GM18867 (cell line): ENCODE data around the gene ATP7A.
"Not testable (repeated sequence)": the region's sequence is repeated elsewhere in the genome, so short reads cannot be mapped to it uniquely, and the experiment has no call there.

Experiments
- ATAC-seq: cut with Tn5 transposase; IDR thresholded peaks from one replicate; pipeline ENCODE4 v1.9.1; 2021; ENCODE audit warnings: mild to moderate bottlenecking, moderate library complexity; ENCODE audit not compliant: unreplicated experiment

Gene ATP7A

GRCh38 chrX:77945031-77945430 is 34.5 kb downstream of the ATP7A start:
- ATAC-seq = not testable (repeated sequence)

- no peak for ATAC-seq
Observed at GRCh38 chrX:77945910-77946545, 35.5 kb downstream of the ATP7A start.

- ATAC-seq = no peak
Observed at GRCh38 chrX:77946571-77946970, 36.1 kb downstream of the ATP7A start.

- no peak for ATAC-seq
Observed at GRCh38 chrX:77949840-77950239, 39.3 kb downstream of the ATP7A start.

GRCh38 chrX:77952173-77952572 is 41.7 kb downstream of the ATP7A start:
- no peak for ATAC-seq

GRCh38 chrX:77953302-77953701 is 42.8 kb downstream of the ATP7A start:
- no peak for ATAC-seq

- ATAC-seq = no peak
Observed at GRCh38 chrX:77953708-77954107, 43.2 kb downstream of the ATP7A start.

GRCh38 chrX:77960567-77960966 is 50.1 kb downstream of the ATP7A start:
- ATAC-seq = no peak

GRCh38 chrX:77961063-77961462 is 50.6 kb downstream of the ATP7A start:
- no peak for ATAC-seq

GRCh38 chrX:77962068-77962902 is 51.8 kb downstream of the ATP7A start:
- no peak for ATAC-seq

GRCh38 chrX:77966361-77966760 is 55.9 kb downstream of the ATP7A start:
- no peak for ATAC-seq

- no peak for ATAC-seq
Observed at GRCh38 chrX:77967631-77968030, 57.1 kb downstream of the ATP7A start.

- no peak for ATAC-seq
Observed at GRCh38 chrX:77969538-77969937, 59.0 kb downstream of the ATP7A start, which contains the start of gene PGAM4. TSS of gene PGAM4 (minus strand) at chrX:77969638. CDS start at chrX:77969638, 0 bp downstream.

GRCh38 chrX:77975755-77976154 is 65.3 kb downstream of the ATP7A start:
- no peak for ATAC-seq

GRCh38 chrX:77977095-77977494 is 66.6 kb downstream of the ATP7A start:
- no peak for ATAC-seq

- ATAC-seq = no peak
Observed at GRCh38 chrX:77977518-77977917, 67.0 kb downstream of the ATP7A start.

GRCh38 chrX:77979870-77980269 is 69.4 kb downstream of the ATP7A start:
- ATAC-seq = no peak

GRCh38 chrX:78011846-78012245 is 101.4 kb downstream of the ATP7A start:
- no peak for ATAC-seq

GRCh38 chrX:78019586-78020483 is 109.3 kb downstream of the ATP7A start:
- ATAC-seq = no peak

- ATAC-seq = no peak
Observed at GRCh38 chrX:78024349-78025059, 114.0 kb downstream of the ATP7A start.

- no peak for ATAC-seq
Observed at GRCh38 chrX:78027798-78028197, 117.3 kb downstream of the ATP7A start.
